GM13977 (cell line): Measurements from ENCODE around the gene C14orf93.

Source experiments
- DNase-seq: peaks from one replicate; pipeline ENCODE4 v3.0.0; 2012; ENCODE audit warnings: low spot score
- CTCF ChIP-seq: IDR thresholded peaks from 2 replicates; pipeline ENCODE4 v1.5.1; 2012; ENCODE audit warnings: mild to moderate bottlenecking, control low read depth; ENCODE audit not compliant: insufficient read depth; ENCODE audit errors: extremely low read depth, missing control alignments
- in situ Hi-C: fragments of 300-500 bp; cut with MboI; formaldehyde crosslinking; loops from one replicate; pipeline ENCODE4 v1.12.0; 2022; ENCODE audit warnings: low sequenced_read_pairs, low pct_unique_long_range_greater_than_20kb, mixed read lengths, inconsistent platforms; ENCODE audit not compliant: unreplicated experiment

Gene C14orf93

GRCh38 chr14:22998329-22999012 lies 11.5 kb downstream of the C14orf93 start:
- TF ChIP-seq CTCF, result no peak
- DNase-seq, result no peak
- in situ Hi-C loops, result no loop called here

GRCh38 chr14:22997676-22998323 lies 12.1 kb downstream of the C14orf93 start:
- in situ Hi-C loops, result no loop called here
- no peak for TF ChIP-seq CTCF
- DNase-seq, result no peak

GRCh38 chr14:22996768-22997654 lies 12.9 kb downstream of the C14orf93 start:
- TF ChIP-seq CTCF, result no peak
- in situ Hi-C loops, result no loop called here
- DNase-seq, result no peak

GRCh38 chr14:22995889-22996625 lies 13.9 kb downstream of the C14orf93 start:
- in situ Hi-C loops, result no loop called here
- no peak for TF ChIP-seq CTCF
- DNase-seq, result peak; percentile 27

GRCh38 chr14:22994762-22995275 lies 15.1 kb downstream of the C14orf93 start:
- in situ Hi-C loops, result no loop called here
- peak; percentile 74 for TF ChIP-seq CTCF
- DNase-seq, result peak; percentile 52

GRCh38 chr14:22993517-22993916 lies 16.4 kb downstream of the C14orf93 start:
- no peak for DNase-seq
- no peak for TF ChIP-seq CTCF
- in situ Hi-C loops, result no loop called here
